Panc1 (cell line): ENCODE measurements around the gene GTF3C5. TPM values are rescaled to one million over a fixed set of nuclear protein-coding genes. Genes with fewer than 3 reads are reported as not detected.

Experiments
- ATAC-seq: fragments of 200-7000 bp; cut with Tn5 transposase; 2 replicates; pipeline ENCODE4 v1.9.1; 2020; ENCODE audit warnings: mild to moderate bottlenecking, moderate library complexity
- BruUV-seq: library from RNA; stranded (reverse); fragments of 400-500 nt; replicated peaks from 2 replicates; lab custom pipeline; 2021; lab: Mats Ljungman, UMichigan
- CTCF ChIA-PET: fragments of 300-600 bp; sonication (Branson Sonifier 250); formaldehyde crosslinking; loops from one replicate; lab custom pipeline; 2022; ENCODE audit warnings: antibody characterized with exemption; lab: Charles Lee
- POLR2A ChIA-PET: fragments of 300-600 bp; sonication (Branson Sonifier 250); formaldehyde crosslinking; loops from one replicate; lab custom pipeline; 2022; ENCODE audit warnings: antibody characterized with exemption; lab: Charles Lee
- DNase-seq: peaks from one replicate; pipeline ENCODE4 v3.0.0-alpha.2; 2010; ENCODE audit warnings: low read depth, low spot score
- H3K27ac ChIP-seq: 2 replicates; pipeline ENCODE4 v1.5.1; 2011; ENCODE audit warnings: mild to moderate bottlenecking, low read length, inconsistent platforms
- H3K27me3 ChIP-seq: fragments of 200-500 bp; sonication (Bioruptor generic); 2 replicates; pipeline ENCODE4 v1.6.0; 2014; ENCODE audit warnings: low read length, inconsistent platforms; ENCODE audit not compliant: control insufficient read depth, insufficient read depth
- H3K36me3 ChIP-seq: fragments of 200-500 bp; sonication (Bioruptor generic); 2 replicates; pipeline ENCODE4 v1.5.1; 2014; ENCODE audit warnings: inconsistent platforms, mild to moderate bottlenecking, low read length, moderate library complexity; ENCODE audit not compliant: control insufficient read depth, insufficient read depth
- H3K4me1 ChIP-seq: 2 replicates; pipeline ENCODE4 v1.5.1; 2011; ENCODE audit warnings: inconsistent platforms, mild to moderate bottlenecking, low read length, moderate library complexity; ENCODE audit not compliant: control insufficient read depth, insufficient read depth
- H3K4me3 ChIP-seq, 2 experiments: 2 replicates each; pipeline ENCODE4 v1.5.1; 2011 to 2012; ENCODE audit warnings: low read depth in 2 of 2, low read length in 2 of 2, mild to moderate bottlenecking in 2 of 2, inconsistent platforms in 1 of 2, moderate library complexity in 1 of 2
- H3K9me3 ChIP-seq: fragments of 200-500 bp; sonication (Bioruptor generic); 2 replicates; pipeline ENCODE4 v1.5.1; 2014; ENCODE audit warnings: low read depth, mild to moderate bottlenecking, inconsistent platforms, low read length, moderate library complexity; ENCODE audit not compliant: control insufficient read depth, insufficient read depth
- POLR2AphosphoS5 ChIP-seq: IDR thresholded peaks from 2 replicates; pipeline ENCODE4 v1.6.1; 2012; ENCODE audit warnings: mild to moderate bottlenecking, low read depth, low read length, moderate library complexity
- SIN3A ChIP-seq: IDR thresholded peaks from 2 replicates; pipeline ENCODE4 v1.6.1; 2012; ENCODE audit warnings: low read depth, mild to moderate bottlenecking, low read length, moderate library complexity, borderline replicate concordance; ENCODE audit not compliant: insufficient read depth
- TCF7L2 ChIP-seq: IDR thresholded peaks from 2 replicates; pipeline ENCODE4 v1.6.1; 2011; ENCODE audit warnings: mild to moderate bottlenecking, low read depth, low read length, inconsistent platforms
- in situ Hi-C: cut with HindIII; loops from 2 replicates; pipeline ENCODE4 v1.10.0; 2016; ENCODE audit warnings: low sequenced_read_pairs, low pct_unique_long_range_greater_than_20kb
- intact Hi-C: fragments of 100-400 bp; cut with micrococcal nuclease; formaldehyde crosslinking; loops from one replicate; pipeline ENCODE4 v1.10.0; 2022; ENCODE audit not compliant: unreplicated experiment
- microRNA-seq: library from miRNA; unstranded; fragments of <30 nt; microRNA quantifications from one replicate; pipeline ENCODE4 v1.1.0, GENCODE V29; 2020; ENCODE audit not compliant: unreplicated experiment
- total RNA-seq: library from RNA; stranded (reverse); gene quantifications from one replicate; pipeline ENCODE4 v1.2.1, GENCODE V29; 2021; ENCODE audit not compliant: unreplicated experiment
- TF ChIP-seq, protein P1 (sequence below), 2 experiments: IDR thresholded peaks; 2 replicates each; pipeline ENCODE4 v1.6.1; 2011 to 2012; ENCODE audit warnings: low read depth in 2 of 2, control low read depth in 1 of 2, low read length in 1 of 2, mild to moderate bottlenecking in 1 of 2, moderate library complexity in 1 of 2; ENCODE audit not compliant: insufficient read depth in 1 of 2
- TF ChIP-seq, protein P2 (sequence below): fragments of 450-650 bp; IDR thresholded peaks from 2 replicates; pipeline ENCODE4 v1.5.1; 2017; ENCODE audit warnings: mild to moderate bottlenecking

Gene GTF3C5
- total RNA-seq, 1 experiment from 2014 or later: 47.7 TPM

DNA sequence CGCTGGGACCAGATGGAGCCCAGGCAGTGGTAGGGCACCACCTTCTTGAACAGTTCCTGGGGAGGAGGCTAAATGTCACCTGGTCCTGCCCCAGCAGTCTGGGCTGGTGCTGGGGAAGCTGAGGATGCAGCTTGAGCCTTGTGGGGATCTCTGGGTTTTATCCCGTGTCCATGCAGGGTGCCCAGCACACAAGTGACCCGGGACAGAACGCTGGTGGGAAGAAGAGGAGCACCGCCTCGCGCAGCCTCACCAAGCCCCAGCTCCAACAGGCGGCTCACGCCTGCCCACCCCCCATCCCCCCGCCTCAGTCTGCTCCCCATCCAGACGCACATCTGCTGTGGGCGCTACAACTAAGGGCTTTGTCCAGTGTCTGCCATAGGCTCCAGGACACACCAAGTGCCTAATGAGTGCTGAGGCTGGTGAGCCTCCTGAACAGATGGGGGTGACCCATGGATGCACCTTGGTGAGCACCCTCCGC lies 76.5 kb downstream of the GTF3C5 start:
- Histone ChIP-seq H3K36me3 (no peaks in the 10 kb centered on the region), H3K27ac (no peak overlapping the region), H3K9me3 (no peaks in the 10 kb centered on the region), H3K4me1 (no peaks in the 10 kb centered on the region), H3K27me3 (no peaks in the 10 kb centered on the region), H3K4me3 (no peak overlapping the region)
- BruUV-seq: no TSS peak
- intact Hi-C loops (no loop called here), in situ Hi-C loops (no loop called here)
- DNase-seq (no peak), ATAC-seq (no peak)
- POLR2A ChIA-PET: no interaction called here
- CTCF ChIA-PET: no interaction called here
- TF ChIP-seq TCF7L2 (no peak), POLR2AphosphoS5 (no peak), SIN3A (no peak)
- TF ChIP-seq, protein P1, sequence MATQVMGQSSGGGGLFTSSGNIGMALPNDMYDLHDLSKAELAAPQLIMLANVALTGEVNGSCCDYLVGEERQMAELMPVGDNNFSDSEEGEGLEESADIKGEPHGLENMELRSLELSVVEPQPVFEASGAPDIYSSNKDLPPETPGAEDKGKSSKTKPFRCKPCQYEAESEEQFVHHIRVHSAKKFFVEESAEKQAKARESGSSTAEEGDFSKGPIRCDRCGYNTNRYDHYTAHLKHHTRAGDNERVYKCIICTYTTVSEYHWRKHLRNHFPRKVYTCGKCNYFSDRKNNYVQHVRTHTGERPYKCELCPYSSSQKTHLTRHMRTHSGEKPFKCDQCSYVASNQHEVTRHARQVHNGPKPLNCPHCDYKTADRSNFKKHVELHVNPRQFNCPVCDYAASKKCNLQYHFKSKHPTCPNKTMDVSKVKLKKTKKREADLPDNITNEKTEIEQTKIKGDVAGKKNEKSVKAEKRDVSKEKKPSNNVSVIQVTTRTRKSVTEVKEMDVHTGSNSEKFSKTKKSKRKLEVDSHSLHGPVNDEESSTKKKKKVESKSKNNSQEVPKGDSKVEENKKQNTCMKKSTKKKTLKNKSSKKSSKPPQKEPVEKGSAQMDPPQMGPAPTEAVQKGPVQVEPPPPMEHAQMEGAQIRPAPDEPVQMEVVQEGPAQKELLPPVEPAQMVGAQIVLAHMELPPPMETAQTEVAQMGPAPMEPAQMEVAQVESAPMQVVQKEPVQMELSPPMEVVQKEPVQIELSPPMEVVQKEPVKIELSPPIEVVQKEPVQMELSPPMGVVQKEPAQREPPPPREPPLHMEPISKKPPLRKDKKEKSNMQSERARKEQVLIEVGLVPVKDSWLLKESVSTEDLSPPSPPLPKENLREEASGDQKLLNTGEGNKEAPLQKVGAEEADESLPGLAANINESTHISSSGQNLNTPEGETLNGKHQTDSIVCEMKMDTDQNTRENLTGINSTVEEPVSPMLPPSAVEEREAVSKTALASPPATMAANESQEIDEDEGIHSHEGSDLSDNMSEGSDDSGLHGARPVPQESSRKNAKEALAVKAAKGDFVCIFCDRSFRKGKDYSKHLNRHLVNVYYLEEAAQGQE (IDR thresholded peaks at IDR 0.05; ENCODE audit: insufficient read depth in 1 of 2, low read depth in 2 of 2, low read length in 1 of 2): no peak
- TF ChIP-seq, protein P2, sequence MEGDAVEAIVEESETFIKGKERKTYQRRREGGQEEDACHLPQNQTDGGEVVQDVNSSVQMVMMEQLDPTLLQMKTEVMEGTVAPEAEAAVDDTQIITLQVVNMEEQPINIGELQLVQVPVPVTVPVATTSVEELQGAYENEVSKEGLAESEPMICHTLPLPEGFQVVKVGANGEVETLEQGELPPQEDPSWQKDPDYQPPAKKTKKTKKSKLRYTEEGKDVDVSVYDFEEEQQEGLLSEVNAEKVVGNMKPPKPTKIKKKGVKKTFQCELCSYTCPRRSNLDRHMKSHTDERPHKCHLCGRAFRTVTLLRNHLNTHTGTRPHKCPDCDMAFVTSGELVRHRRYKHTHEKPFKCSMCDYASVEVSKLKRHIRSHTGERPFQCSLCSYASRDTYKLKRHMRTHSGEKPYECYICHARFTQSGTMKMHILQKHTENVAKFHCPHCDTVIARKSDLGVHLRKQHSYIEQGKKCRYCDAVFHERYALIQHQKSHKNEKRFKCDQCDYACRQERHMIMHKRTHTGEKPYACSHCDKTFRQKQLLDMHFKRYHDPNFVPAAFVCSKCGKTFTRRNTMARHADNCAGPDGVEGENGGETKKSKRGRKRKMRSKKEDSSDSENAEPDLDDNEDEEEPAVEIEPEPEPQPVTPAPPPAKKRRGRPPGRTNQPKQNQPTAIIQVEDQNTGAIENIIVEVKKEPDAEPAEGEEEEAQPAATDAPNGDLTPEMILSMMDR: no peak

Small RNA genes within 50 kb of the gene (microRNA-seq; reads per million reads assigned to microRNA genes)
- 2.9 reads per million for gene MIR6877

Other genes starting within 250 kb of the GTF3C5 start
- 0.39 TPM for gene AK8, start 152.7 kb upstream of the GTF3C5 start, total RNA-seq
- 3.0 TPM for gene SPACA9, start 152.1 kb upstream of the GTF3C5 start, total RNA-seq
- 27.4 TPM for gene TSC1, start 86.4 kb upstream of the GTF3C5 start, total RNA-seq
- 0.08 TPM for gene GFI1B, start 52.3 kb upstream of the GTF3C5 start, total RNA-seq
- gene CEL, start 31.0 kb downstream of the GTF3C5 start, total RNA-seq: 4.3 TPM
- gene RALGDS, start 90.2 kb downstream of the GTF3C5 start, total RNA-seq: 25.8 TPM
- 1.8 TPM for gene GBGT1, start 132.9 kb downstream of the GTF3C5 start, total RNA-seq
- gene OBP2B, start 178.3 kb downstream of the GTF3C5 start, total RNA-seq: not detected
- gene ABO, start 244.2 kb downstream of the GTF3C5 start, total RNA-seq: 0.10 TPM